HEK293 (cell line): Measurements from ENCODE around the gene AGRN.

Experiments
- GLI4 ChIP-seq: fragments of 450-650 bp; formaldehyde crosslinking; IDR thresholded peaks from 2 replicates; pipeline ENCODE4 v1.5.1; 2016; ENCODE audit warnings: missing biosample characterization, missing genetic modification characterization
- MZF1 ChIP-seq: fragments of 450-650 bp; formaldehyde crosslinking; IDR thresholded peaks from 2 replicates; pipeline ENCODE4 v1.5.1; 2017; ENCODE audit warnings: missing biosample characterization, missing genetic modification characterization, borderline replicate concordance
- RBAK ChIP-seq: fragments of 450-650 bp; formaldehyde crosslinking; IDR thresholded peaks from 2 replicates; pipeline ENCODE4 v1.5.1; 2016; ENCODE audit warnings: missing biosample characterization, missing genetic modification characterization
- SP3 ChIP-seq: fragments of 450-650 bp; formaldehyde crosslinking; IDR thresholded peaks from 2 replicates; pipeline ENCODE4 v1.5.1; 2016; ENCODE audit warnings: missing biosample characterization, missing genetic modification characterization
- TRIM28 ChIP-seq: IDR thresholded peaks from 2 replicates; pipeline ENCODE4 v1.6.1; 2011; ENCODE audit warnings: low read length, control low read depth, borderline replicate concordance
- WT1 ChIP-seq: fragments of 450-650 bp; formaldehyde crosslinking; IDR thresholded peaks from 2 replicates; pipeline ENCODE4 v1.5.1; 2016; ENCODE audit warnings: missing biosample characterization, missing genetic modification characterization
- ZBTB20 ChIP-seq: fragments of 450-650 bp; formaldehyde crosslinking; IDR thresholded peaks from 2 replicates; pipeline ENCODE4 v1.5.1; 2016; ENCODE audit warnings: missing biosample characterization, missing genetic modification characterization
- ZNF112 ChIP-seq: fragments of 450-650 bp; formaldehyde crosslinking; IDR thresholded peaks from 2 replicates; pipeline ENCODE4 v1.5.0; 2017; ENCODE audit warnings: missing biosample characterization, missing genetic modification characterization
- ZNF16 ChIP-seq: fragments of 450-650 bp; formaldehyde crosslinking; IDR thresholded peaks from 2 replicates; pipeline ENCODE4 v1.5.1; 2016; ENCODE audit warnings: low read depth, missing biosample characterization, missing genetic modification characterization
- ZNF174 ChIP-seq: fragments of 450-650 bp; formaldehyde crosslinking; IDR thresholded peaks from 2 replicates; pipeline ENCODE4 v1.5.0; 2017; ENCODE audit warnings: missing biosample characterization, mild to moderate bottlenecking, missing genetic modification characterization
- ZNF2 ChIP-seq: fragments of 450-650 bp; formaldehyde crosslinking; IDR thresholded peaks from 2 replicates; pipeline ENCODE4 v1.5.1; 2016; ENCODE audit warnings: missing biosample characterization, missing genetic modification characterization
- ZNF223 ChIP-seq: fragments of 450-650 bp; formaldehyde crosslinking; IDR thresholded peaks from 2 replicates; pipeline ENCODE4 v1.5.1; 2016; ENCODE audit warnings: missing biosample characterization, missing genetic modification characterization
- ZNF239 ChIP-seq: fragments of 450-650 bp; formaldehyde crosslinking; IDR thresholded peaks from 2 replicates; pipeline ENCODE4 v1.5.1; 2016; ENCODE audit warnings: missing biosample characterization, missing genetic modification characterization
- ZNF350 ChIP-seq: fragments of 450-650 bp; formaldehyde crosslinking; IDR thresholded peaks from 2 replicates; pipeline ENCODE4 v1.5.0; 2017; ENCODE audit warnings: missing biosample characterization, mild to moderate bottlenecking, missing genetic modification characterization
- ZNF426 ChIP-seq: fragments of 450-650 bp; formaldehyde crosslinking; IDR thresholded peaks from 2 replicates; pipeline ENCODE4 v1.5.1; 2017; ENCODE audit warnings: missing biosample characterization, missing genetic modification characterization, mild to moderate bottlenecking, inconsistent platforms, moderate library complexity
- ZNF501 ChIP-seq: fragments of 450-650 bp; formaldehyde crosslinking; IDR thresholded peaks from 2 replicates; pipeline ENCODE4 v1.5.1; 2016; ENCODE audit warnings: missing biosample characterization, missing genetic modification characterization
- ZSCAN30 ChIP-seq: fragments of 450-650 bp; IDR thresholded peaks from 2 replicates; pipeline ENCODE4 v1.5.1; 2018; ENCODE audit warnings: missing biosample characterization, mild to moderate bottlenecking, missing genetic modification characterization, moderate library complexity
- TF ChIP-seq, protein P1 (sequence below): fragments of 450-650 bp; formaldehyde crosslinking; IDR thresholded peaks from 2 replicates; pipeline ENCODE4 v1.5.1; 2016; ENCODE audit warnings: missing biosample characterization, missing genetic modification characterization
- TF ChIP-seq, protein P2 (sequence below): fragments of 450-650 bp; formaldehyde crosslinking; IDR thresholded peaks from 2 replicates; pipeline ENCODE4 v1.5.1; 2016; ENCODE audit warnings: missing biosample characterization, missing genetic modification characterization, borderline replicate concordance
- TF ChIP-seq, protein P3 (sequence below): fragments of 450-650 bp; formaldehyde crosslinking; IDR thresholded peaks from 2 replicates; pipeline ENCODE4 v1.5.1; 2016; ENCODE audit warnings: missing biosample characterization, missing genetic modification characterization
- TF ChIP-seq, protein P4 (sequence below): fragments of 450-650 bp; formaldehyde crosslinking; IDR thresholded peaks from 2 replicates; pipeline ENCODE4 v1.5.1; 2017; ENCODE audit warnings: missing biosample characterization, missing genetic modification characterization
- TF ChIP-seq, protein P5 (sequence below): fragments of 450-650 bp; formaldehyde crosslinking; IDR thresholded peaks from 2 replicates; pipeline ENCODE4 v1.5.1; 2016; ENCODE audit warnings: missing biosample characterization, missing genetic modification characterization, borderline replicate concordance
- TF ChIP-seq, protein P6 (sequence below): fragments of 450-650 bp; IDR thresholded peaks from 2 replicates; pipeline ENCODE4 v1.5.1; 2018; ENCODE audit warnings: missing biosample characterization, missing genetic modification characterization

Gene AGRN

DNA sequence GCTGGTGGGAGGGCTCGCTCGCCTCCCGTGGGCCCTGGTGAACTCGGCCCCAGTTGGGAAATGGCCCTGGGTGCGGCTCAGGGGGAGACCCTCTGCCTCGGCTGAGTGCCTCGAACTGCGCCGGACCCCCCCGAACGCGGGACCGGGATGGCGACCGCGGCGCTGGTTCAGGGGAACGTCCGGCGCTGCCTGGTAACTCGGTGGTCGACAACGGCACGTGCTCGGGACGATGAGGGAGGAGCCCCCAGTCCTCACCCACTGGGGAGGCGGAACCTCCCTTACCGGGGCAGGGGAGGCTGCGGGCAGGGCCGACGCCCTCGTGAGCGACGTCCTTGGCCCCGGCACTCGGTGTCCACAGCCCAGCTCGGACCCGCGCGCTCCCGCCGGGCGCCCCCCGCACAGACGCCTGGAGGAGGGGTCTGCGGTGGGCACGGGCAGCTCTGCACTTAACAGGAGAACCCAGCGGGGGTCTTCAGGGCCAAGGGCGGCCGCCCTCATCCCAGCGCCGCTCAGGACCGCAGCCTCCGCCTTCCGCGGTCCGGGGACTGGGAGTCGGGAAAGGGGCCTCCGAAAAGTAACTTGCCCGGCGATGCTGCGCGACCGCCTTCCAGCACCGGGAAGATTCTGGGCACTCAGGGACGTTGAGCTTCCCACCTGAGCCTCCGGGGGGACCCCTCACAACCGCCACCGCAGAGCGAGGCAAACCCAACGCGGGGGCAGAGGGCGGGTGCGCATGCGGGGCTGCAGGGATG lies 21.8 kb upstream of the AGRN start (continued):
- TF ChIP-seq ZNF16 (tag by site-specific recombination) (no peak), ZNF112 (tag by site-specific recombination) (no peak), ZNF174 (tag by site-specific recombination) (no peak), ZSCAN30 (tag by site-specific recombination) (no peak; the same call in 1 of the 2 replicates), TRIM28 (no peak), SP3 (tag by site-specific recombination) (peak; percentile 74), MZF1 (tag by site-specific recombination) (no peak), WT1 (tag by site-specific recombination) (peak; percentile 97), GLI4 (tag by site-specific recombination) (peak; percentile 71; the same call in 1 of the 2 replicates), ZNF426 (no peak), ZBTB20 (tag by site-specific recombination) (peak; percentile 97), RBAK (tag by site-specific recombination) (no peak), ZNF2 (tag by site-specific recombination) (peak; percentile 50; the same call in 1 of the 2 replicates), ZNF350 (tag by site-specific recombination) (no peak), ZNF501 (peak; percentile 57; the same call in 1 of the 2 replicates), ZNF223 (no peak), ZNF239 (tag by site-specific recombination) (no peak)
- TF ChIP-seq, protein P1, sequence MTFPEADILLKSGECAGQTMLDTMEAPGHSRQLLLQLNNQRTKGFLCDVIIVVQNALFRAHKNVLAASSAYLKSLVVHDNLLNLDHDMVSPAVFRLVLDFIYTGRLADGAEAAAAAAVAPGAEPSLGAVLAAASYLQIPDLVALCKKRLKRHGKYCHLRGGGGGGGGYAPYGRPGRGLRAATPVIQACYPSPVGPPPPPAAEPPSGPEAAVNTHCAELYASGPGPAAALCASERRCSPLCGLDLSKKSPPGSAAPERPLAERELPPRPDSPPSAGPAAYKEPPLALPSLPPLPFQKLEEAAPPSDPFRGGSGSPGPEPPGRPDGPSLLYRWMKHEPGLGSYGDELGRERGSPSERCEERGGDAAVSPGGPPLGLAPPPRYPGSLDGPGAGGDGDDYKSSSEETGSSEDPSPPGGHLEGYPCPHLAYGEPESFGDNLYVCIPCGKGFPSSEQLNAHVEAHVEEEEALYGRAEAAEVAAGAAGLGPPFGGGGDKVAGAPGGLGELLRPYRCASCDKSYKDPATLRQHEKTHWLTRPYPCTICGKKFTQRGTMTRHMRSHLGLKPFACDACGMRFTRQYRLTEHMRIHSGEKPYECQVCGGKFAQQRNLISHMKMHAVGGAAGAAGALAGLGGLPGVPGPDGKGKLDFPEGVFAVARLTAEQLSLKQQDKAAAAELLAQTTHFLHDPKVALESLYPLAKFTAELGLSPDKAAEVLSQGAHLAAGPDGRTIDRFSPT (tag by site-specific recombination) = peak; percentile 91
- TF ChIP-seq, protein P2, sequence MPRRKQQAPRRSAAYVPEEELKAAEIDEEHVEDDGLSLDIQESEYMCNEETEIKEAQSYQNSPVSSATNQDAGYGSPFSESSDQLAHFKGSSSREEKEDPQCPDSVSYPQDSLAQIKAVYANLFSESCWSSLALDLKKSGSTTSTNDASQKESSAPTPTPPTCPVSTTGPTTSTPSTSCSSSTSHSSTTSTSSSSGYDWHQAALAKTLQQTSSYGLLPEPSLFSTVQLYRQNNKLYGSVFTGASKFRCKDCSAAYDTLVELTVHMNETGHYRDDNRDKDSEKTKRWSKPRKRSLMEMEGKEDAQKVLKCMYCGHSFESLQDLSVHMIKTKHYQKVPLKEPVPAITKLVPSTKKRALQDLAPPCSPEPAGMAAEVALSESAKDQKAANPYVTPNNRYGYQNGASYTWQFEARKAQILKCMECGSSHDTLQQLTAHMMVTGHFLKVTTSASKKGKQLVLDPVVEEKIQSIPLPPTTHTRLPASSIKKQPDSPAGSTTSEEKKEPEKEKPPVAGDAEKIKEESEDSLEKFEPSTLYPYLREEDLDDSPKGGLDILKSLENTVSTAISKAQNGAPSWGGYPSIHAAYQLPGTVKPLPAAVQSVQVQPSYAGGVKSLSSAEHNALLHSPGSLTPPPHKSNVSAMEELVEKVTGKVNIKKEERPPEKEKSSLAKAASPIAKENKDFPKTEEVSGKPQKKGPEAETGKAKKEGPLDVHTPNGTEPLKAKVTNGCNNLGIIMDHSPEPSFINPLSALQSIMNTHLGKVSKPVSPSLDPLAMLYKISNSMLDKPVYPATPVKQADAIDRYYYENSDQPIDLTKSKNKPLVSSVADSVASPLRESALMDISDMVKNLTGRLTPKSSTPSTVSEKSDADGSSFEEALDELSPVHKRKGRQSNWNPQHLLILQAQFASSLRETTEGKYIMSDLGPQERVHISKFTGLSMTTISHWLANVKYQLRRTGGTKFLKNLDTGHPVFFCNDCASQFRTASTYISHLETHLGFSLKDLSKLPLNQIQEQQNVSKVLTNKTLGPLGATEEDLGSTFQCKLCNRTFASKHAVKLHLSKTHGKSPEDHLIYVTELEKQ (tag by site-specific recombination) = no peak
- TF ChIP-seq, protein P3, sequence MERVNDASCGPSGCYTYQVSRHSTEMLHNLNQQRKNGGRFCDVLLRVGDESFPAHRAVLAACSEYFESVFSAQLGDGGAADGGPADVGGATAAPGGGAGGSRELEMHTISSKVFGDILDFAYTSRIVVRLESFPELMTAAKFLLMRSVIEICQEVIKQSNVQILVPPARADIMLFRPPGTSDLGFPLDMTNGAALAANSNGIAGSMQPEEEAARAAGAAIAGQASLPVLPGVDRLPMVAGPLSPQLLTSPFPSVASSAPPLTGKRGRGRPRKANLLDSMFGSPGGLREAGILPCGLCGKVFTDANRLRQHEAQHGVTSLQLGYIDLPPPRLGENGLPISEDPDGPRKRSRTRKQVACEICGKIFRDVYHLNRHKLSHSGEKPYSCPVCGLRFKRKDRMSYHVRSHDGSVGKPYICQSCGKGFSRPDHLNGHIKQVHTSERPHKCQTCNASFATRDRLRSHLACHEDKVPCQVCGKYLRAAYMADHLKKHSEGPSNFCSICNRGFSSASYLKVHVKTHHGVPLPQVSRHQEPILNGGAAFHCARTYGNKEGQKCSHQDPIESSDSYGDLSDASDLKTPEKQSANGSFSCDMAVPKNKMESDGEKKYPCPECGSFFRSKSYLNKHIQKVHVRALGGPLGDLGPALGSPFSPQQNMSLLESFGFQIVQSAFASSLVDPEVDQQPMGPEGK (tag by site-specific recombination) = peak; percentile 92
- TF ChIP-seq, protein P4, sequence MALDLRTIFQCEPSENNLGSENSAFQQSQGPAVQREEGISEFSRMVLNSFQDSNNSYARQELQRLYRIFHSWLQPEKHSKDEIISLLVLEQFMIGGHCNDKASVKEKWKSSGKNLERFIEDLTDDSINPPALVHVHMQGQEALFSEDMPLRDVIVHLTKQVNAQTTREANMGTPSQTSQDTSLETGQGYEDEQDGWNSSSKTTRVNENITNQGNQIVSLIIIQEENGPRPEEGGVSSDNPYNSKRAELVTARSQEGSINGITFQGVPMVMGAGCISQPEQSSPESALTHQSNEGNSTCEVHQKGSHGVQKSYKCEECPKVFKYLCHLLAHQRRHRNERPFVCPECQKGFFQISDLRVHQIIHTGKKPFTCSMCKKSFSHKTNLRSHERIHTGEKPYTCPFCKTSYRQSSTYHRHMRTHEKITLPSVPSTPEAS (tag by site-specific recombination) = no peak
- TF ChIP-seq, protein P5, sequence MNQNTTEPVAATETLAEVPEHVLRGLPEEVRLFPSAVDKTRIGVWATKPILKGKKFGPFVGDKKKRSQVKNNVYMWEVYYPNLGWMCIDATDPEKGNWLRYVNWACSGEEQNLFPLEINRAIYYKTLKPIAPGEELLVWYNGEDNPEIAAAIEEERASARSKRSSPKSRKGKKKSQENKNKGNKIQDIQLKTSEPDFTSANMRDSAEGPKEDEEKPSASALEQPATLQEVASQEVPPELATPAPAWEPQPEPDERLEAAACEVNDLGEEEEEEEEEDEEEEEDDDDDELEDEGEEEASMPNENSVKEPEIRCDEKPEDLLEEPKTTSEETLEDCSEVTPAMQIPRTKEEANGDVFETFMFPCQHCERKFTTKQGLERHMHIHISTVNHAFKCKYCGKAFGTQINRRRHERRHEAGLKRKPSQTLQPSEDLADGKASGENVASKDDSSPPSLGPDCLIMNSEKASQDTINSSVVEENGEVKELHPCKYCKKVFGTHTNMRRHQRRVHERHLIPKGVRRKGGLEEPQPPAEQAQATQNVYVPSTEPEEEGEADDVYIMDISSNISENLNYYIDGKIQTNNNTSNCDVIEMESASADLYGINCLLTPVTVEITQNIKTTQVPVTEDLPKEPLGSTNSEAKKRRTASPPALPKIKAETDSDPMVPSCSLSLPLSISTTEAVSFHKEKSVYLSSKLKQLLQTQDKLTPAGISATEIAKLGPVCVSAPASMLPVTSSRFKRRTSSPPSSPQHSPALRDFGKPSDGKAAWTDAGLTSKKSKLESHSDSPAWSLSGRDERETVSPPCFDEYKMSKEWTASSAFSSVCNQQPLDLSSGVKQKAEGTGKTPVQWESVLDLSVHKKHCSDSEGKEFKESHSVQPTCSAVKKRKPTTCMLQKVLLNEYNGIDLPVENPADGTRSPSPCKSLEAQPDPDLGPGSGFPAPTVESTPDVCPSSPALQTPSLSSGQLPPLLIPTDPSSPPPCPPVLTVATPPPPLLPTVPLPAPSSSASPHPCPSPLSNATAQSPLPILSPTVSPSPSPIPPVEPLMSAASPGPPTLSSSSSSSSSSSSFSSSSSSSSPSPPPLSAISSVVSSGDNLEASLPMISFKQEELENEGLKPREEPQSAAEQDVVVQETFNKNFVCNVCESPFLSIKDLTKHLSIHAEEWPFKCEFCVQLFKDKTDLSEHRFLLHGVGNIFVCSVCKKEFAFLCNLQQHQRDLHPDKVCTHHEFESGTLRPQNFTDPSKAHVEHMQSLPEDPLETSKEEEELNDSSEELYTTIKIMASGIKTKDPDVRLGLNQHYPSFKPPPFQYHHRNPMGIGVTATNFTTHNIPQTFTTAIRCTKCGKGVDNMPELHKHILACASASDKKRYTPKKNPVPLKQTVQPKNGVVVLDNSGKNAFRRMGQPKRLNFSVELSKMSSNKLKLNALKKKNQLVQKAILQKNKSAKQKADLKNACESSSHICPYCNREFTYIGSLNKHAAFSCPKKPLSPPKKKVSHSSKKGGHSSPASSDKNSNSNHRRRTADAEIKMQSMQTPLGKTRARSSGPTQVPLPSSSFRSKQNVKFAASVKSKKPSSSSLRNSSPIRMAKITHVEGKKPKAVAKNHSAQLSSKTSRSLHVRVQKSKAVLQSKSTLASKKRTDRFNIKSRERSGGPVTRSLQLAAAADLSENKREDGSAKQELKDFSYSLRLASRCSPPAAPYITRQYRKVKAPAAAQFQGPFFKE (tag by site-specific recombination) = no peak
- TF ChIP-seq, protein P6, sequence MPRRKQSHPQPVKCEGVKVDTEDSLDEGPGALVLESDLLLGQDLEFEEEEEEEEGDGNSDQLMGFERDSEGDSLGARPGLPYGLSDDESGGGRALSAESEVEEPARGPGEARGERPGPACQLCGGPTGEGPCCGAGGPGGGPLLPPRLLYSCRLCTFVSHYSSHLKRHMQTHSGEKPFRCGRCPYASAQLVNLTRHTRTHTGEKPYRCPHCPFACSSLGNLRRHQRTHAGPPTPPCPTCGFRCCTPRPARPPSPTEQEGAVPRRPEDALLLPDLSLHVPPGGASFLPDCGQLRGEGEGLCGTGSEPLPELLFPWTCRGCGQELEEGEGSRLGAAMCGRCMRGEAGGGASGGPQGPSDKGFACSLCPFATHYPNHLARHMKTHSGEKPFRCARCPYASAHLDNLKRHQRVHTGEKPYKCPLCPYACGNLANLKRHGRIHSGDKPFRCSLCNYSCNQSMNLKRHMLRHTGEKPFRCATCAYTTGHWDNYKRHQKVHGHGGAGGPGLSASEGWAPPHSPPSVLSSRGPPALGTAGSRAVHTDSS = no peak
